ENCODE measurements around the gene URM1.

Gene URM1

DNA sequence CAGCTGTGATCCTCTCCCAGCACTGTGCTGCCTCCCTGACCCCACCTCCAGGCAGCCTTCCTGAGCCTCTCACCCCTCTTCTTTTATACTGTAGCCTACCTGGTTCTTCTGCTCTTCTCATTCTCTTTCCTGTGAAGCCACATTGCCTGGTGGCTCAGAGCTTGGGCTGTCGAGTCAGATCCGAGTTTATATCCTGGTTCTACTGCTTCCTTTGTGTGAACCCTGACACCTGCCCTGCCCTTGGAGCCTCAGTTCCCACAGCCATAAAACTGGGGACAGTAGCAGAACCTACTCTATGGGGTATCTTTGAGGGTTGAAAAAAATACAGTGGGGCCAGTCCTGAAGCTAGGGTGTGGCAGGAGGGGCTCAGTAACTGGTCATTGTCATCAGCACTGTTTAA is 22.0 kb upstream of the URM1 start:
- DNase-seq (ENCODE audit: low spot score) = no peak

DNA sequence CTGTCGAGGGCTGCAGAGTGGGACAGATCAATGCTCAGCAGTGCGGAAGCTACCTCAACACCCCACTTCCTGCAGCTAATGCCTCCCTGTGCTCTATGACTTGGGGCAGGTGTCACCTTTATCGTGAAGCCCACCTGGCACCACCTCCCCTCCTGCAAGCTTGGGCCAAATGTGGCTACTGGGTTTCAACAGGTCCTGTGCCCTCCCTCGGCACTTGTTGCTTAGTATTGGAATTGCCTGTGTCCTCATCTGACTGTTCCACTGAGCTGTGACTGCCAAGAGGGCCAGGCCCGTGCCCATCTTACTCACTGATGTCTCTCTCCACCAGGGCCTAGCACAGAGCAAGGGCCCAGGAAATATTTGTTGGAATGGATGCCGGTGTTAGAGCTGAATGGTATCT is 21.4 kb upstream of the URM1 start:
- DNase-seq (ENCODE audit: low spot score) = no peak

DNA sequence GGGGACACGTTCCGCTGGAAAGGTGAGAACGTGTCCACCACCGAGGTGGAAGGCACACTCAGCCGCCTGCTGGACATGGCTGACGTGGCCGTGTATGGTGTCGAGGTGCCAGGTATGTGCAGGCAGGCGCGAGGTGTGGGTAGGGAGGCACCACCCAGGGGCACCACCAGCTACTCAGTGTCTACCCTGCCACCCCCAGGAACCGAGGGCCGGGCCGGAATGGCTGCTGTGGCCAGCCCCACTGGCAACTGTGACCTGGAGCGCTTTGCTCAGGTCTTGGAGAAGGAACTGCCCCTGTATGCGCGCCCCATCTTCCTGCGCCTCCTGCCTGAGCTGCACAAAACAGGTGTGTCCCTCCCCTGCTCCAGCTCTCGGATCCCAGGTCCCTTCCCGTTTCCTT is 15.7 kb upstream of the URM1 start:
- no peak for DNase-seq (ENCODE audit: low spot score)

DNA sequence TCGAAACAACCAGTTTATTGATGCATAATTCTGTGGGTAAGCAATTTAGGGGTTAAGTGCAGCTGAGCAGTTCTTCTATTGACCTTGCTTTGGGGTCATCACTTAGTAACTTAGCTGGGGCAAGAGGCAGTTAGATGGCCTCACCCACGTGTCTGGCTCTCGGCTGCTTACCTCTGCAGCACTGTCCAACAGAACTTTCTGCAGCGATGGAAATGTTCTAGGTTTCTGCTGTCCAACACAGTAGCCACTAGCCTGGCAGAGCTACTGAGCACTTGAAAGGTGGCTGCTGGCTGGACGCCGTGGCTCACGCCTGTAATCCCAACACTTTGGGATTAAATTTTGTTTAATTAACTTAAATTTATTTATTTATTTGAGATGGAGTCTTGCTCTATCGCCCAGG is 13.1 kb upstream of the URM1 start:
- no peak for DNase-seq (ENCODE audit: low spot score)

DNA sequence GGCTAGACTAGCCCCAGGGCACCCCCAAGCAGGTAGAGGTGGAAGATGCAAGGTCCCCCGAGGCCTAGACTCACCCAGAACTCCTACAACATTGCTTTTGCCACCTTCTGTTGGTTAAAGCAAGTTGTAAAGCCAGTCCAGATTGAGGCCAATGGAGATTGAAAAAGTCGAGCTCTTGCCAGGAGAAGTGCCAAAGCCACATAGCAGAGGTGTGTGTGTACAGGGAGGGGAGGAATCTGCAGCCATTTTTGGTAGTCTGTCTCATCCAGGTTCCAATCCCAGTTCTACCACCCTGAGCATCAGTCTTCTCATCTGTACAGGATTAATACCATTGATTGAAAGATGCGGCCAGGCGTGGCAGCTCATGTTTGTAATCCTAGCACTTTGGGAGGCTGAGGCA is 12.3 kb upstream of the URM1 start:
- DNase-seq (ENCODE audit: low spot score) = peak; percentile 29

DNA sequence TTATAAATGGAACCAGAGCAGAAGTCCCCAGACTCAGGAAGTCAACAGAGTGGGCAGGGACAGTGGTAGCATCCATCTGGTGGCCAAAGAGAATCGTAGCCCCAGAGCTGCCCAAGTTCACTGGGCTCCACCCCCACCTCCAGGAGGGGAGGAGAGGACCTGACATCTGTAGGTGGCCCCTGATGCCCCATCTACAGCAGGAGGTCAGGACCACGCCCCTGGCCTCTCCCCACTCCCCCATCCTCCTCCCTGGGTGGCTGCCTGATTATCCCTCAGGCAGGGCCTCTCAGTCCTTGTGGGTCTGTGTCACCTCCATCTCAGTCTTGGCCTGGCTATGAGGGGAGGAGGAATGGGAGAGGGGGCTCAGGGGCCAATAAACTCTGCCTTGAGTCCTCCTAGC is 10.3 kb upstream of the URM1 start:
- no peak for DNase-seq (ENCODE audit: low spot score)

DNA sequence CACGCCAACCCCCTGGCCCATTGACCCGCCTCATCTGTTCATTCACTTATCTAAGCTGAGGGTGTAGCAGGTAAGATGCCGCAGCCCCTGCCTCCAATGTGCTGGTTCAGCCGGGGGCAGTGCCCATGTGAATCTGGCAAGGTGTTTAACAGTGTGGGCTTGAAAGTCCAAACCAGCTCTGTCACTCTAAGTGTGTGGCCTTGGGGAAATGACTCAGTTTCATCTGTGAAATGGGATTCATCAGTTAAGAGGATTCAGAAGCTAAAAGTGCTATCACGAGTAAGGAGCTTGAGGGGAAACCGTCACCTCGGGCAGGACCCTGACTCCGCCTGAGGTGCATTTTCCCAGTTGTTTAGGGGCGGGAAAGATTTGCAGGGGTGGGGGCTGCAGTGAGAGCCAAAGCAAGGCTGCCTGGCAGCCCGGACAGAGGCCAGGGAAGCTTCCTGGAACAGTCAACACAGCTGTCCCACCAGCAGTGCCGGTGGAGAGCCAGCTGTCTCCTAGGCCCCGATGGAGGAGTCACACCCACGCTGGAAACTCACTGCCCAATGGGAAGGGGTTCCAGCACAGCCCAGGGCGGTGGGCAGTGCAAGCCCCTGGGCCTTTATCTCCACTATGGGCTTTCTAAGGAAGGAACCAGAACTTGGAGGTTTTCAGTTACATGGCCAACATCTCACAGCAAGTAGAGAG is 9.7 kb upstream of the URM1 start:
- no peak for DNase-seq (ENCODE audit: low spot score)

DNA sequence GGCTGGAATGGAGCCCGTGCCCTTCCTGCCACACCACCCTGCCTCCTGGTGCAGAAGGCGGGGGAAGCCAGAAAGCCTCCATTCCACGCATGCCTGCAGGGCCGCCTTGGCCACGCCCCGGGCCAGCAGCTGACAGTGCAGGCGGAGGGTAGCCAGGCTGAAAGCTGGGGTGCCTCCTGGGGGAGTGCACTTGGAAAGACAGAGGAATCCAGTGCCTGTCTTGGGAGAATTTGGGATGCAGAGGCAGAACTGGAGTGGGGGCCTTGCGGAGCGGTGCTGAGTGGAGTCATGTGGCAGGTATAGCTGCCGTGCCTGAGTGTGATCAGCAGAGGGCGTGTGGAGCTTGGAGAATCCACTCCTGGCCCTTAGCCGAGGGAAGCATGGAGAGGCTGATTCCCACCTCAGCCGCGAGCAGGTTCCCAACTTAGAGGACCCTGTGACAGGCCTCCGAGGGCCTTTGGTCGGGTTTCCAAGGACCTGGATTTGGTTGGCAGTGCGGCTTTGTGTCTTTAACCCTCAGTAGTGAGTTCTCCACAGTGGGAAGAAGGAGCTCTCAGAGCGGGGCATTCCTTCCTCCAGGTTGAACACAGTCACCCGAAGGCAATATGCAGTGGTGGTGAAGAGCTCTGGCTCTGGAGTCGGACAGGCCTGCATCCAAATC is 9.1 kb upstream of the URM1 start:
- DNase-seq (ENCODE audit: low spot score) = peak; percentile 91

DNA sequence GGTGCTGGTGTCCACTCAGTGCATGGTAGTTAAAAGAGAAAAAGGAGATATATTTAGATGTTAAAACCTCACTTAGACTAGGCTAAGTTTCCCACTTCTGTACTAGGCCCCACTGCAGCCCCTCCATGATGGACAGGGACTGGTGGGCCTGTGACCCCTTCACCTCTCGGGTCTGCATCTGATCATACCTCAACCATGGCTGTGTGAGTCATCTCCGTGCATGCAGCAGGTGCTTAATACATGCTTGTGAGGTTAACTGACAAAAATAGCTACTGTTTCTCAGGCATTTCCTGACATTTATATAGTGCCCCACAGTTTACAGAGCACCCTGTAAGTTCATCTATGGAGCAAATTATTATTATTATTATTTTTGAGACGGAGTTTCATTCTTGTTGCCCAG is 8.4 kb upstream of the URM1 start:
- no peak for DNase-seq (ENCODE audit: low spot score)

DNA sequence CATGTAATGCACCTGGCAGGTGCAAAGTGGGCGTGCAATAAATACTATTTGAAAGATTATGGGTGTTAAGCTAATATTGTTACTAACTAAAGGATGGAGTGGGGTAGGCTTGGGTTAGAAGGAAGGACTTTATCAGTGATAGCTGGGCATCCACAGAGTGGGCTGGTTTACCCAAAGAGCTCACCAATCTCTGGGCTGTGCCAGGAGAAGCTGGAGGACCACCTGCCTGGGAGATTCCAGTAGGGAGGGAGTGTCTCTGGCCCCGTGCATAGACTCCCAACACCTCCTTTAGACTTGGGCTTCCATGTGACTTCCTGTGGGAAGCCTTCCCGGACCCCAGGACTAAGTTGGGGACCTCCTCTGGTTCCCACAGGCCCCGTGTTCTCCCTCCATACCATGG is 5.6 kb upstream of the URM1 start:
- no peak for DNase-seq (ENCODE audit: low spot score)

DNA sequence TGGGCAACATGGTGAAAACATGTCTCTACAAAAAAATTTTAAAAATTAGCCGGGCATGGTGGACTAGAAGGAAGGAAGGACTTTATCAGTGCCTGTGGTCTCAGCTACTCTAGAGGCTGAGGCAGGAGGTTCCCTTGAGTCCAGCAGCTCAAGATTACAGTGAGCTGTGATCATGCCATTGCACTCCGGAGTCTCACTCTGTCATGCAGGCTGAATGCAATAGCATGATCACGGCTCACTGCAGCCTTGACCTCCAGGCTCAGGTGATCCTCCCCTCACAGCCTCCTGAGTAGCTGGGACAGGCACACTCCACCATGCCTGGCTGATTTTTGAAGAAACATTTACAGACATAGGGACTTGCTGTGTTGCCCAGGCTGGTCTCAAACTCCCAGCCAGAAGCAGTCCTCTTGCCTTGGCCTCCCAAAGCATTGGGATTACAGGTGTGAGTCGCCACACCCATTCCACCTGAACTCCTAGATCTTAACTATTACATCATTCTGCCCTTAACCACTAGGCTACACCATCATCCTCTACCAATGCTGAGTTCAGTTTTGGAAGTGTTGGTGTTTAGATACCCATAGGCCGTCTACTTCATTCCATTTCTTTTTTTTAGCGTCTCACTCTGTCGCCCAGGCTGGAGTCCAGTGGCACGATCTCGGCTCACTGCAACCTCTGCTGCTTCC is 2.0 kb upstream of the URM1 start:
- no peak for DNase-seq (ENCODE audit: low spot score)

DNA sequence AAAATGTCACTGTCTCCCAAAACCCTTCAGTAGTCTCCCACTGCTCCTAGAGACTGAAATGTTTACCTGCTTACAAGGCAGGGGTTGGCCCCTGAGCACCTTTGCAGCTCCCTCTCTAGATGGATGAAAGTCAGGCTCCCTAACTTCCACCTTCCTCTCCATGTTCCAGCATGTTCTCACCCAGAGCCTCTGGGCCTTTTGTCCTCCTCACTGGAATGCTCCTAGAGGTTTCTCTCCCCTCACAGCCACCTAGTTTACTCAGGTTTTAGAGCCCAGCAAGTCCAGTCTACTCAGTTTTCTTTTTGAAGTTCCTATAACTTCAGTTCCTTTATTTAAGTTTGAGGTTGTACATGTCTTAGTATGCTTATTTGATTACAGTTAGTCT is 815 bp upstream of the URM1 start:
- DNase-seq (ENCODE audit: low spot score) = no peak

DNA sequence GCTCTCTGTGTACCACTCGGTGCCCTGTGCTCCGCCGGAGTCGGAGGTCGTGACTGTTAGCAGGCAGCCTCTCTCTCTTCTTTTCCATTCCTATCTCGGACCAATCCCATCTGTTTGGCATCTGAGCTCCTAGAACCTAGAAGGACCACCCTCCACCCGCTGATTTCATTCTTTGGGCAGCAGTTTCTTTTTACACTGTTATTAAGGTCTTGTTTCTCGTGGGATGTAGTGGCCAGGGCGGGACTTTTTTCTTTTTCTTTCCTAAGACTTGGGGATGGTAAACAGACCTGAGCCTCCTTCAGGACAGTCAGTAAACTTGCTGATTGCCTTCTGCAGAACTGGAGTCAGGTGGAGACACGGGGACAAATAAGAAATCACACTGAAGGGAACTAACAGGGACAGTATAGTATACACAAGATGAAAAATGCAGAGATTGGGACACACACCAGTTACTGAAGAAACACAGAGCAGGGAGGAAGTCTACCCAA is 500 bp downstream of the URM1 start:
- DNase-seq (ENCODE audit: low spot score) = no peak

DNA sequence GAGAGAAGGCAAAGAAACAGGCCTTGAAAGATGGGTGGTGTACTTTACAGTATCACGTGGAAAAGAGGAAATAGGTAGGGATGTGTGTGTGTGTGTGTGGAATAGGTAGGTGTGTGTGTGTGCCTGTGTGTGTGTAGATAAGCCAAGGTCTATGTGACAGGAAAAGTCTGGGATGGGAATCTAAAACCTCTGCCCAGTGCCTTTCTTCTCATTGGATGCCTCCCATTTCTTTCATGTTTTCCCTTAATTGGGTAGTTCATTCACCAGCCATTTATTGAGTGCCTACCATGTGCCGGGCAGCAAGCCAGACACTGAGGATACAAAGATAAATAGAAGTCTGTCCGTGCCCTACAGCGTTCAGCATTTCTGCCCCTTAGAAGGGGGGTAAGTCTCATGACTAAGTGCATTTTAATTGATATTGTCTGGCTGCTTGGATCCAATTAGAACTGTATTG is 1.0 kb downstream of the URM1 start:
- DNase-seq (ENCODE audit: low spot score) = no peak

DNA sequence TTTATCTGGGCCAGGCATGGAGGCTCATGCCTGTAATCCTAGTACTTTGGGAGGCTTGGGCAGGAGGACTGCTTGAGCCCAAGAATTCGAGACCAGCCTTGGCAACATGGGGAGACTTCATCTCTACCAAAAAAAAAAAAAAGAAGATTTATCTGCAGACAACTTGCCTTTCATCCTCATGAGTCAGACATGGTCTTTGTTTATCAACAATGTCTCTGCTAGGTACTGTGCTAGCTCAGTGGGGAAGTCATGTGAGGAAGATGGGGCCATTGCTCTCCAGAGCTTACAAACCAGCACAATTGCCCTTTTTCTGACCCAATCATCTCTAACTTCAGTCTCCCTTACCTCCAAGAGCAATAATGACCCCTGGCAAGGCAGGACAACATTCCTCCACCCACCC is 1.6 kb downstream of the URM1 start:
- DNase-seq (ENCODE audit: low spot score) = no peak

DNA sequence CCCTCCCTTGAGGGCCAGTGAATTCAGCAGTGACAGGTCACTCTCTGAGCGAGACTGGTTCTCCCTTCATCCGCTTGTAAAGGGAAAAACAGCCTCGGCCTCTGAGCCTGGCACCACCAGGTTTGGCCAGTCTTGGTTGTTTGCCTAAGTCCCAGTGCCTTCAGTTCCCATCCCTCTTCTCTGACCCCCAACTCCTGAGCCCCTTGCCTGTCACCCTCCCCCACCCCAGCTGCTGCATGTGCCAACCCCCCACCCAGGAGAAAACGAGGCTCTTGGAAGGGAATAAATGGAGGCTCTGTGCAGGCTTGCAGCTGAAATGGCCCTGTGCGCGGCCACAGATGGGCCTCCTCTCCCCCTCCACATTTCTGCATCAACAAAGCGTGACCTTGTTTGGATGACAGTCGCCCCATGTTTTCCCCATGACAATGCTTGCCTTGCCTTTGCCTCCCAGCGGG is 3.1 kb downstream of the URM1 start:
- no peak for DNase-seq (ENCODE audit: low spot score)

DNA sequence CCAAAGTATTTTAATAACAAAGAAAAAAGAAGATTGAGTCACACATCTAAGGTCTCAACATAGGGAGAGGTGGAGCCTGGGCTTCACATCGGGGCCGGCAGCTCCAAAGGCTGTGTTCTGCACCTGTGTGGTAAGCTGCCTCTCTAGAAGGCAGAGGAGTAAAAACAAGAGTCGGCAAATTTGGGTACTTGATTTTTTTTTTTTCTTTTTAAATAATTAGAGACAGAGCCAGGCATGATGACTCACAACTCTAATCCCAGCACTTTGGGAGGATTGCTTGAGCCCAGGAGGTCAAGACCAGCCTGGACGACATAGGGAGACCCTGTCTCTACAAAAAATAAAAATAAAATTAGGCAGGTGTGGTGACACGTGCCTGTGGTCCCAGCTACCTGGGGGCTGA is 4.7 kb downstream of the URM1 start:
- DNase-seq (ENCODE audit: low spot score) = no peak

DNA sequence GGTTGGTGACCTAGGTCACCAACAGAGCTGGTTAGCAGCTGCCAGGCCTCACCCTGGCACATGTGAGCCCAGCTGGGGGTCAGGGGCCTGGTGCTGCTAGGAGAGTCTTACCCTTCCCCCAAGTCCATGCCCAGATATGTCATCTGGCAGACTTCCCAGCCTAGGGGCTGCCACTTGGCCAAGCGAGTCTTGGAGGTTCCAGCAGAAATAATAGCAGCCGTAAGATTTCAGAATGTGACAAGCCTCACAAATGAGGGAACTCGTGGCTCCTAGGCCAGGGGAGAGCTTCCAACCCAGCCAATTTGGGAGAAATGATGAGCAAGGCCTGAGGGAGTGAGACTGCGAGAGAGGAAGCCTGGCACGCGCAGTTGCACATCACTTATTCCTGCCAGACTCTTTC is 11.1 kb downstream of the URM1 start:
- DNase-seq (ENCODE audit: low spot score) = no peak

DNA sequence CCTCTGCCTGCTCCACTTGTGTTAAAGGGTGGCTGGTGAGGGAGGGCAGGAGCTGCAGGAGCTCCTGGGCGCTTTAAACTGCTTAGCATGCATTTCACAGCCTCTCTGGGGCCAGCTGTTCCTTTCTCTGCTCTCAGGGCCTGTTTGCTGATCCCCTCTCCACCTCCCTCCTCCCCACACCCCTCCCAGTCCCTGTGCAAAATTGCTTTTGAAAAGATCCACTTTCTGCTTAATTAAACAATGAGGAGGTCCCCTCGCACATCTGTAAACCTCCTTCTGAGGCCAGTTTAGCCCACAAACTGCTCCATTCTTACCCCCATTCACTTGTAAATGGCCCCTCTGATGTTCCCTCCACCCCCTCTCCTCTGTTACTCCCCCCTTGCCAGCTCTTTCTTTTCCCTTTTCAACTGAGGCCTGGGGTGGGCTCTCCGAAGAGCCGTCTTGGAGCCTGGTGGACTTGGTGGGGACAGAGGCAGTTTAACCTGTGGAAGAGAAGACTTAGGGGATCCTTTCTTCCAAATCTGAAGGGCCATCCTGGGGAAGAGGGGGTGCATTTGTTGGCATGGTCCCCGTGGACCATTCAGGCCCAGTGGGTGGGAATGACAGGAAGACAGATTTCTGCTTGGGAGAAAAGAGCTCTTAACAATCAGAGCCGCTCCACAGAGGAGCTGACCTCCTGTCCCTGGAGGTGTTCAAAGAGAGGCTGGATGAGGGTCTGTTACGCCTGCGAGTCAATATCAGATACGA is 12.0 kb downstream of the URM1 start:
- no peak for DNase-seq (ENCODE audit: low spot score)

DNA sequence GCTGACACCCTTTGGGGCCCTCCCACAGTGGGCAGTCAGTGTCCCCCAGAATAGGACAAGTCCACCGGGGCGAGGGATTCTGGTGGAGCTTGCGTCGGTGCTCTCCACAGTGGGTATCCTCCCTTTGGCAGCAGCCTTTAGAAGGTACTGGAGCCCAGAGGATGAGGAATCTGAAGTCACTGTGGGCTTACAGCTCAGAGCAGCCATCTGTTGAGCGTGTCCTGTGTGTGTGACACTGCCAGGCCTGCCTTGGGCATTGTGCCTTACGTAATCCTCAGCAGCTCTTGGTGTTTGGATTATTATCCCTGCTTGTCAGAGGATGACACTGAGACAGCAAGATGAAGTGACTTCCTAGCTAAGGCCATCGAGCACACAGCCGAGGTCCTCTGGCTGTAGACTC is 12.6 kb downstream of the URM1 start:
- DNase-seq (ENCODE audit: low spot score) = no peak

DNA sequence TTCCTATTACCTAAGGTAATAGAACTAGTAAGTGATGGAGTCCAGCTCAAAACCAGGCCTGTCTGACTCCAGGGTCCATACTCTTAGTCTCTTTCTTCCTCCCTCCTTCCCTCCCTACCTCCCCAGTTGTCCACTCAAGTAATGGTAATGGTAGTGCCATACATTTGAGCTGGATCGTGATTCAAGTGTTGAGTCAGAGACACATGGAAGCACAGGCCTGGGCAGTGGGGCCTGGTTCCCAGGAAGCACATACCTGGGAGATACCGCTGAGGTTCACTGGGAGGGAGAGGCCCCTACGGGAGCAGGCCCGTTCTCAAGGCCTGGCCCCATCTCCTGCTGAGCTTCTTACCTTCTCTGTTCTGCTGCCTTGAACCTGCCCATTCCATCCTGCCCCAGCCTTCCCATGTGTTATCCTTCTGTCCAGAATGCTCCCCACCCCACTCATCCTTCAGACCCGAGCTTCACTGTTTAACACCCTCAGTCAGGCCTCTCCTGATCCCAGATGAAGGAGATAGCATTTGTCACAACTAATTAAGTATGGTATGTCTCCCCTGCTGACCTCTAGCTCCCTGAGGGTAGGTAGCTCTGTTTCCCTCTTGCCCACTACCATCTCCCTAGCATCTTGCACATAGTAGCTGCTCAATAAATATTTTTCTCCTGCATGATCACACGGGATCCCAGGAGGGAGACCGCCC is 13.8 kb downstream of the URM1 start:
- no peak for DNase-seq (ENCODE audit: low spot score)
